ENCODE measurements around the gene WDR87.
"Not testable (repeated sequence)": the region's sequence is repeated elsewhere in the genome, so short reads cannot be mapped to it uniquely, and the experiment has no call there.

The WDR87 gene

DNA sequence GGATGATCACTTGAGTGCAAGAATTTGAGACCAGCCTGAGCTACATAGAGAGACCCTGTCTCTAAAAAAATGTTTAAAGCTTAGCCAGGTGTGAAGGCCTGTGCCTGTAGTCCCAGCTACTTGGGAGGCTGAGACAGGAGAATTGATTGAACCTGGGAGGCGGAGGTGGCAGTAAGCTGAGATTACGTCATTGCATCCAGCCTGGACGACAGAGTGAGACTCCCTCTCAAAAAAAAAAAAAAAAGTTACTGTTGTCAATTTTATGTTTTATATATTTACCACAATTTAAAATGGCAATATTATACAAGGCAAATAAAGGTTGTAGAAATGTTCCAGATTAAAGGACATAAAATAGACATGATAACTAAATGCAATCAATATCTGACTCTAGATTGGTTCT, 29.2 kb downstream of the WDR87 start:
- DNase-seq (ENCODE audit: low read depth, low spot score): no peak

DNA sequence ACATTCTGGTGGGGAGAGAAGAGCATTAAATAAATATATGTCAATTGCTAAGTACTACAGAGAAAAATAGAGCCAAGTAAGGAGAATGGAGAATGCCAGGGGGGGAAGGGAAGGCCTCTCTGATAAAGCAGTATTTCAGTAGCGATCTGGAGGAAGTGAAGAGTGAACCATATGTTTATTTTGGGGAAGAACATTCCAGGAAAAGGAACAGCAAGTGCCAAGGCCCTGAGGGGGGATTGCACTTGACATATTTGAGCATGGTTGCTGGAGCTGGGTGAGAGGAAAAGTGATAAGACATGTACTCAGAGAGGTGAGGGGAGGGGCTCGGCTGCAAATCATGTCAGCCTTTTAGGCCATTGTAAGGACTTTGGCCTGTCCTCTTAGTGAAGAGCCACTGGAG, 30.4 kb downstream of the WDR87 start:
- no peak for DNase-seq (ENCODE audit: low read depth, low spot score)

DNA sequence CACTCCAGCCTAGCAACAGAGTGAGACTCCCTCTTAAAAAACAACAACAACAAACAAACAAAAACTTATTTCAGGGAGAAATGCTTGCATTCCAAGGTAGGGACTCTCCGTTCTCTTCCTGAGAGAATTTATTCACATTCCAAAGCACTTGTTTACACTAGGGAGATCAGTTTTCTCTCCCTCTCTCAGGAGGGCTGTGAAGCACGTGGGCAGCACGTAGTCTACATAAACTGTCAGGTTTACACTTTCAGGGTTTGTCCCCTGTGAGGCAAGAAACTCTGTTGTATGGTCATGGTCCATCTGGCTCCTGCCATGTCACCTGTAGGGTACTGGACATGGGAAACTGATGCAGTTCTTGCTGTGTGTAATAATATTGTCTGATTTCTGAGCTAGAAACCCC, 31.6 kb downstream of the WDR87 start:
- DNase-seq (ENCODE audit: low read depth, low spot score): no peak

DNA sequence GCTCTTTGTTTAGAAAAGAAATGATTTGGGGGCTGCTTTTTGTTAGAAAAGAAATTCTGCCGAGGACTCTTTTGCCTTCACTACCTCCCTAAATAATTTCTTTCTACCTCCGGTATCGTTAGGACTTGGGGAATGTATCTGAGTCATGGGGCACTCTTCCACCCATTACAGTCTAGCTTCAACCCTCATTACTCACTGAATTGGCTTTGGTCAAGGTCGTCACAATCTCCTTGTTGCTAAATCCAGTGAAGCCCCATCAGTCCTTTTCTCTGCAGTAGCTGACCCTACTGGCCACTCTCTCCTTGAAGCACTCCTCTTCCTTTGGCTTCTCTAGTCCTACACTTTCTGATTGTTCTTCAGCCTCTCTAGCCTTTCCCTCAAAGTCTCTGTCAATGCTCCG, 34.0 kb downstream of the WDR87 start:
- no peak for DNase-seq (ENCODE audit: low read depth, low spot score)

DNA sequence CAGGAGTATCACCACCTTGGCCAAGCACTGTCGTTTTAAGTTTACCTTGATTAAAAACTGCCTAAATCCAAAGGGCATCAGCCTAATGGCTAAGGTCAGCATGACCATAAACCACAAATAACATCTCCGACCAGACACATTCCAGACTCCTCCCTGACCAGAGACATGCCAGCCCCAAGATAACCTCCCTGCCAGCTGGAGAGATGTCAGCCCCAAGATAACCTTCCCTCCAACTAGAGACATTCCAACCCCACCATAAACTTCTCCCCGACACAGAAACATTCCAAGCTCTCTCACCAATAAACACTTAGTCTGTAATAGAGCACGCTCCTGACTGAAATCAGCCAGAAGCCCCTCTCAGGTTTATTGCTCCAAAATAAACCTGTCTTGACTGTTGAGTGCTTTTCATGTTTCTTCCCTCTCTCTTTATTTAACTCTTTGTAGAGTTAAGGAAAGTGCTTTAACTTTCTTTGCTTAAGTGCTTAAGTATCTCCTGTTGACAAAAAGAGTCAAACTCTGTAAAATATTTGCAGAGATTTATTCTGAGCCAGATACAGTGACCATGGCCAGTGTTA, 36.5 kb downstream of the WDR87 start:
- DNase-seq (ENCODE audit: low read depth, low spot score): no peak

DNA sequence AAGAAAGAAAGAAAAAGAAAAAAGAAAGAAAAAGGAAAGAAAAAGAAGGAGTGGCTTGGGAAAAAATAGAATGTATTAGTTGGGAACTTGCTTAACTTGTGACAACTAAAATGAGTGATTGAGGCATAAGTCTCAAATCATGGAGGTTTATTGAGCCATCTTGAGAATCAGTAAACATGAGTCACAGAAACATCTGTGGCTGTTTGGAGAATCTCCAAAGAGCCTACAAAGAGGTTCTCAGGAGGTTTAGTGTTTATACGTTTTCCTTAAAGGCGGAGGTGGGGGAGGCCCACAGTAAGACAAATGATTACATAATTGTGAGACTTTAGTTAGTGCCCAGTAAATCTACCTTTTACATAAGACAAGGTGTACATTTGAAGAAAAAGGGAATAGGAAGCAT, 38.6 kb downstream of the WDR87 start:
- DNase-seq (ENCODE audit: low read depth, low spot score): no peak

DNA sequence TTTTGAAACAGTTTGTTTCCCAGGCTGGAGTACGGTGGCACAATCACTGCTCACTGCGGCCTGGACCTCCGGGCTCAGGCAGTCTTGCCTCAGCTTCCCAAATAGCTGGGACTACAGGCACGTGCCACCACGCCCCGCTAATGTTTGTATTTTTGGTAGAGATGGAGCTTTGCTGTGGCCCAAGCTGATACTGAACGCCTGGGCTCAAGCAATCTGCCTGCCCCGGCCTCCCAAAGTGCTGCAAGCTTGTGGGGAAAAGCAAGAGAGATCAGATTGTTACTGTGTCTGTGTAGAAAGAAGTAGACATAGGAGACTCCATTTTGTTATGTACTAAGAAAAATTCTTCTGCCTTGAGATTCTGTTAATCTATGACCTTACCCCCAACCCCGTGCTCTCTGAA, 40.5 kb downstream of the WDR87 start:
- DNase-seq (ENCODE audit: low read depth, low spot score): not testable (repeated sequence)

DNA sequence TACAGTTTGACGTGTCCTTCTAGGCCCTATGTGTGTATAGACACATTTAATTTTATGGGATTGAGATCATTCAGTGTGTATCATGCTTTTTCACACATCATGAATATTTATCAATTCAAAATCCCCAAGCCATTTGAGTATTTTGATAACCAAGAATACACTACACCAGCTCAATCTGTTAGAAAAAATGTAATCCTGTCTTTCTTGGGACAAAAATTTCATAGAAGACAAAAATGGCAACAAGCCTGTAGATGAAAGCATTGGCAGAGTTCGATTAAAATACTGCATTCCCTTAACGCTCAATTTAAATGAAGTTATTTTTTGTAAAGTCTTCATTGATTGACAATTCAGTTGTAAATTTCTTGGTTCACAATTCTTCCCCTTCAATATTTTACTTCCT, 41.9 kb downstream of the WDR87 start:
- no peak for DNase-seq (ENCODE audit: low read depth, low spot score)

DNA sequence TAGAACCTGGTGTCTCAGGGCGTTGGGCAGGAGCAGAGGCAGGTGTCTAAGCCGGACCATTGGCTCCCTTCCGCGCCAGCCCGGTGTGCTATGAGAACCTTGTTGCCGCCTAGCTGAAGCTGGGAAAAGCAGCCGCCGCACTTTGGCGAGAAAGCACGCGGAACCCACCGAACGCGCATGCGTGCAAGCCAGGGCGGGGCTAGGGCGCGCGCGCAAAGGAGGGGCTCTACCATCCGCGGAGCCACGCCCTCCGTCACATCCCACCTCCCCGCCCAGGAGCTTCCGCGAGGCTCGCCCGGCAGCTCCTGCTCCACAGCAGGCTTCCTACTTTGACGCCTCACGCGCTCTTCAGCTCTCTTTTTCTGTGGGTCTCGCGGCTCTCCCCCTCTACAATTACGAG, 51.3 kb downstream of the WDR87 start:
- no peak for DNase-seq (ENCODE audit: low read depth, low spot score)

DNA sequence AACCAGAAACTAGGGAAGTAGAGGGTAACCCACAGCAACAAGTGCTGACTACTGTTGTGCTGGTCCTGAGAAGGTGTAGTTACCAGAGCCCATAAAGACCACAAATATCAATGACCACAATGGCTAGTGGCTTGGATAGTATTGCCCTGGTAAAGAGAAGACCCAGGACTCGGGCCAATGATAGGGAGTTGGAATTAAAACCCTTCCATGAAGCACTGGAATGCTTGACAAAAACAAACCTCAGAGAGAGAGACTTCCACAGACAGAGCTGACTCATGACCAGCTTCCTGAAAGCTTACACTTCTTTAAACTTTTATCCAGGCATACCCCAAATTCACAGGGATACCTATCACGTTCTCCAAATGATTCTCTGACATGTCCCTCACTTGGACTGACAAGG, 60.5 kb downstream of the WDR87 start:
- DNase-seq (ENCODE audit: low read depth, low spot score): no peak
